Cerebellar cortex (tissue), 1 donor: ENCODE measurements around the gene ROBO1.
"Not testable (repeated sequence)": the region's sequence is repeated elsewhere in the genome, so short reads cannot be mapped to it uniquely, and the experiment has no call there.

Experiments
- DNase-seq: peaks from one replicate; pipeline ENCODE4 v3.0.0-alpha.2; 2015; ENCODE audit warnings: low spot score

The ROBO1 gene

GRCh38 chr3:79368403-79368802, 399.4 kb downstream of the ROBO1 start:
- DNase-seq = no peak

- DNase-seq = no peak
Observed at GRCh38 chr3:79367803-79368202, 400.0 kb downstream of the ROBO1 start.

GRCh38 chr3:79367066-79367465, 400.7 kb downstream of the ROBO1 start:
- DNase-seq = no peak

- no peak for DNase-seq
Observed at GRCh38 chr3:79366414-79366813, 401.4 kb downstream of the ROBO1 start.

GRCh38 chr3:79364784-79365183, 403.0 kb downstream of the ROBO1 start:
- DNase-seq = no peak

- no peak for DNase-seq
Observed at GRCh38 chr3:79362571-79363270, 405.1 kb downstream of the ROBO1 start.

- peak; percentile 41 for DNase-seq
Observed at GRCh38 chr3:79361748-79362378, 405.9 kb downstream of the ROBO1 start.

GRCh38 chr3:79358327-79358726, 409.5 kb downstream of the ROBO1 start:
- DNase-seq = no peak

- DNase-seq = no peak
Observed at GRCh38 chr3:79354179-79354688, 413.6 kb downstream of the ROBO1 start.

- no peak for DNase-seq
Observed at GRCh38 chr3:79351699-79352098, 416.1 kb downstream of the ROBO1 start.

- no peak for DNase-seq
Observed at GRCh38 chr3:79344876-79345871, 422.6 kb downstream of the ROBO1 start.

- no peak for DNase-seq
Observed at GRCh38 chr3:79341961-79342360, 425.8 kb downstream of the ROBO1 start.

- no peak for DNase-seq
Observed at GRCh38 chr3:79339846-79340245, 428.0 kb downstream of the ROBO1 start.

- DNase-seq = no peak
Observed at GRCh38 chr3:79337798-79338197, 430.0 kb downstream of the ROBO1 start.

GRCh38 chr3:79329154-79329553, 438.6 kb downstream of the ROBO1 start:
- no peak for DNase-seq

GRCh38 chr3:79326642-79327041, 441.2 kb downstream of the ROBO1 start:
- DNase-seq = no peak

- not testable (repeated sequence) for DNase-seq
Observed at GRCh38 chr3:79325833-79326383, 441.9 kb downstream of the ROBO1 start.

GRCh38 chr3:79317551-79318518, 450.0 kb downstream of the ROBO1 start:
- no peak for DNase-seq

GRCh38 chr3:79314962-79315361, 452.8 kb downstream of the ROBO1 start:
- DNase-seq = no peak

- no peak for DNase-seq
Observed at GRCh38 chr3:79314544-79314943, 453.3 kb downstream of the ROBO1 start.

- DNase-seq = no peak
Observed at GRCh38 chr3:79310016-79310415, 457.8 kb downstream of the ROBO1 start.
